D721Med (cell line): ENCODE measurements around the gene GTF3C1.

Experiments used
- DNase-seq: peaks from one replicate; pipeline ENCODE4 v3.0.0; 2011; ENCODE audit warnings: low spot score; ENCODE audit not compliant: insufficient read length
- FAIRE-seq: peaks from 2 replicates; lab custom pipeline; 2011; peaks lifted over from hg19 to GRCh38; lab: Jason Lieb, UNC
- TF ChIP-seq, protein P1 (sequence below): IDR thresholded peaks from 2 replicates; pipeline ENCODE4 v1.5.1; 2012; ENCODE audit warnings: mild to moderate bottlenecking, control low read depth; ENCODE audit not compliant: insufficient read depth; ENCODE audit errors: missing control alignments

GTF3C1 gene

DNA sequence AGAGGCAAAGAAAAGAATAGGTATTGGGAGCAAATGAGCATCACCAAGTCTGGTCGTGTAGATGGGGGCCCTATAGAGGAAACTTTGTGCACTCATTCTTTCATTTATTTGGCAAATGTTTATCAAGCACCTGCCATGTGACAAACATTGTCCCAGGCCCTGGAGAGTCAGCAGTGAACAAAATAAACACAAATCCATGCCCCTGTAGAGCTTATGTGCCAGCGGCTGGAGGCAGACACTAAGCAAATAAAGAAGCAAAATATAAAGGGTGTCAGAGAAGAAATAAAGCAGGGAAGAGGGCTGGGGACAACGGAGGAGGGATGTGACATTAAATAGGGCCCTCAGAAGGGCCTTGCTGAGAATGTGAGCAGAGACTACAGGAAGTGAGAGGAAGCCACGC lies 45.8 kb upstream of the GTF3C1 start:
- TF ChIP-seq, protein P1, sequence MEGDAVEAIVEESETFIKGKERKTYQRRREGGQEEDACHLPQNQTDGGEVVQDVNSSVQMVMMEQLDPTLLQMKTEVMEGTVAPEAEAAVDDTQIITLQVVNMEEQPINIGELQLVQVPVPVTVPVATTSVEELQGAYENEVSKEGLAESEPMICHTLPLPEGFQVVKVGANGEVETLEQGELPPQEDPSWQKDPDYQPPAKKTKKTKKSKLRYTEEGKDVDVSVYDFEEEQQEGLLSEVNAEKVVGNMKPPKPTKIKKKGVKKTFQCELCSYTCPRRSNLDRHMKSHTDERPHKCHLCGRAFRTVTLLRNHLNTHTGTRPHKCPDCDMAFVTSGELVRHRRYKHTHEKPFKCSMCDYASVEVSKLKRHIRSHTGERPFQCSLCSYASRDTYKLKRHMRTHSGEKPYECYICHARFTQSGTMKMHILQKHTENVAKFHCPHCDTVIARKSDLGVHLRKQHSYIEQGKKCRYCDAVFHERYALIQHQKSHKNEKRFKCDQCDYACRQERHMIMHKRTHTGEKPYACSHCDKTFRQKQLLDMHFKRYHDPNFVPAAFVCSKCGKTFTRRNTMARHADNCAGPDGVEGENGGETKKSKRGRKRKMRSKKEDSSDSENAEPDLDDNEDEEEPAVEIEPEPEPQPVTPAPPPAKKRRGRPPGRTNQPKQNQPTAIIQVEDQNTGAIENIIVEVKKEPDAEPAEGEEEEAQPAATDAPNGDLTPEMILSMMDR = no peak
- DNase-seq = no peak
- no peak for FAIRE-seq

DNA sequence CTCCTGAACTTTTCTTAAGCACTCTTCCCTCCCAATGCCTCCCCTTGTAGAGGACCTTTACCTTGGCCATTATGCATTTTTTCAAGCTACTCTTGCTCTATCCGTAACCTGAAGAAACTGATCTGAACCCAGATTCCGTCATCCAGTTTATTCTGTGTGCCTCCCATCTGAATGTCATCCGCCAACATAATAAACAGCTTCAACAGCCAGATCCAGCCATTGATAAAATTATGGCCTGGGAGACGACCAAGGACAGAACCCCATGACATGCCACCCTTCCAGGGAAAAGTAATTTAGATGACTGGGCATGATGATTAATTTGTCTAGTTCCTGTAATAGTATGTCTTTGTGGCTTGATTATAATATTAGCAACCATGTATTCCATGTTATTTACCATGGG lies 42.1 kb upstream of the GTF3C1 start:
- TF ChIP-seq, protein P1 = no peak
- DNase-seq = no peak
- no peak for FAIRE-seq

DNA sequence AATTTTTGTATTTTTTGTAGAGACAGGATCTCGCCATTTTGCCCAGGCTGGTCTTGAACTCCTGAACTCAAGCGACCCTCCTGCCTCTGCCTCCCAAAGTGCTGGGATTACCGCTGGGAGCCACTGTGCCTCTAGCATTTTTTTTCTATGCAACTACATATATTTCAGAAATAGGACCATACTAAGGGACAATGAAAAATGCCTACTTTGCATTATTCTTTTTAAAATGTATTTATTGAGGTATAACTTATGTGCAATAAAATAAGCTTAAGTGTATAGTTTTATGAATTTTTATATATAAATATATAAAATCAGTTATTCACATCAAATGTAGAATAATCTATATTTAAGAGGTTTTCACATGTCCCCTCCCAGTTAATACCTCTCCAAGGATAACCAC lies 38.3 kb upstream of the GTF3C1 start:
- DNase-seq (no peak), FAIRE-seq (no peak)
- TF ChIP-seq, protein P1 = no peak

DNA sequence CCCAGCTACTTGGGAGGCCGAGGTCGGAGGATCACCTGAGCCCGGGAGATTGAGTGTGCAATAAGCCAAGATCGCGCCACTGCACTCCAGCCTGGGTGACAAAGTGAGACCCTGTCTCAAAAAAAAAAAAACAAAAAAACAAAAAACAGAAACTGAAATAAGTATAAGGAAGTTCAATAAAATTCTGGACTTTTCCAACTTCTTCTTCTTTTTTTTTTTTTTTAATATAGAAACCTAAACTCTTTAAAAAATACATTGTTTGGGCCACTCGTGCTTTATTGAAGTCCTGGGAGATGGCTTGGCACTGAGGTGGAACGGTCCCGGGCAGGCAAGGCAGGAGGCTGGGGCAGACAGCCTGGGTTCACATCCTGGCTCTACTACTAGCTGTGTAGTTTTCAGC lies 37.0 kb upstream of the GTF3C1 start:
- TF ChIP-seq, protein P1 = no peak
- no peak for FAIRE-seq
- no peak for DNase-seq

- TF ChIP-seq, protein P1 = no peak
- FAIRE-seq (no peak), DNase-seq (no peak)
These were observed 35.5 kb upstream of the GTF3C1 start for GRCh38 chr16:27585200-27585599.

GRCh38 chr16:27583634-27584033 lies 33.9 kb upstream of the GTF3C1 start:
- TF ChIP-seq, protein P1 = no peak
- DNase-seq = no peak
- no peak for FAIRE-seq

GRCh38 chr16:27582883-27583282 lies 33.2 kb upstream of the GTF3C1 start:
- FAIRE-seq = no peak
- no peak for DNase-seq
- TF ChIP-seq, protein P1 = no peak
